K562 (cell line): ENCODE measurements around the gene DIP2C.

Source experiments
- EP300 ChIP-seq: IDR thresholded peaks from 2 replicates; pipeline ENCODE4 v1.6.1; 2012; ENCODE audit warnings: low read length, improper control_type of control experiment
- FOXP1 ChIP-seq: sonication (generic); formaldehyde crosslinking; IDR thresholded peaks from 2 replicates; pipeline ENCODE4 v1.8.0; 2022; ENCODE audit warnings: mild to moderate bottlenecking, missing genetic modification reagents
- ZNF24 ChIP-seq: fragments of 450-650 bp; IDR thresholded peaks from 2 replicates; pipeline ENCODE4 v1.6.1; 2016
- TF ChIP-seq, protein P1 (sequence below): sonication (generic); formaldehyde crosslinking; IDR thresholded peaks from 2 replicates; pipeline ENCODE4 v1.8.1; 2022; ENCODE audit warnings: missing genetic modification reagents
- TF ChIP-seq, protein P2 (sequence below), 3 experiments: IDR thresholded peaks in 2 of 3; conservative IDR thresholded peaks in 1 of 3; 2 replicates each; pipeline ENCODE4 v1.5.1; 2011 to 2012; ENCODE audit warnings: low read length in 3 of 3, mild to moderate bottlenecking in 3 of 3, control low read depth in 2 of 3, improper control_type of control experiment in 1 of 3, inconsistent platforms in 1 of 3, low read depth in 1 of 3, mixed read lengths in 1 of 3, moderate library complexity in 1 of 3; ENCODE audit not compliant: insufficient read depth in 2 of 3
- TF ChIP-seq, protein P3 (sequence below): sonication (generic); formaldehyde crosslinking; IDR thresholded peaks from 2 replicates; pipeline ENCODE4 v1.9.0; 2022; ENCODE audit warnings: mild to moderate bottlenecking, missing genetic modification reagents

DNA sequence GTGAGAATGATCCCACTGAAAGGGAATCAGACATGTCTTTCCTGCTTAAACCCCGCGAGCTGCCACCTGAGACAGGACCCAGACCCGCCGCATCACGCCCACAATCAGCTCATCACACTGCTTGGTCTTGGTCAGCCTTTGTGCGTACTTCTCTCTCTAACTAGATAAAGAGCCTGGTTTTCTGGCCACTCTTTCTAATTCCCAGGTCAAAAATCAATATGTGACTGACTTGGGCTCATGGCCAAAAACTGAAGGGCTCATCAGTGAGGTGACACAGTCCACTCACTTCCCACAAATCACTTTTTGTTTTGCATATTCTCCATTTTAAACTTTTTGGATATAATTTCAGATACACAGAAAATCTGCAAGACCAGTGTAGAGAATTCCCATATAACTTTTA lies 247.3 kb downstream of the DIP2C start:
- TF ChIP-seq ZNF24: no peak
- TF ChIP-seq EP300: no peak
- TF ChIP-seq, protein P1, sequence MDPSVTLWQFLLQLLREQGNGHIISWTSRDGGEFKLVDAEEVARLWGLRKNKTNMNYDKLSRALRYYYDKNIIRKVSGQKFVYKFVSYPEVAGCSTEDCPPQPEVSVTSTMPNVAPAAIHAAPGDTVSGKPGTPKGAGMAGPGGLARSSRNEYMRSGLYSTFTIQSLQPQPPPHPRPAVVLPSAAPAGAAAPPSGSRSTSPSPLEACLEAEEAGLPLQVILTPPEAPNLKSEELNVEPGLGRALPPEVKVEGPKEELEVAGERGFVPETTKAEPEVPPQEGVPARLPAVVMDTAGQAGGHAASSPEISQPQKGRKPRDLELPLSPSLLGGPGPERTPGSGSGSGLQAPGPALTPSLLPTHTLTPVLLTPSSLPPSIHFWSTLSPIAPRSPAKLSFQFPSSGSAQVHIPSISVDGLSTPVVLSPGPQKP (CRISPR knock-in tag): no peak
- TF ChIP-seq, protein P2, sequence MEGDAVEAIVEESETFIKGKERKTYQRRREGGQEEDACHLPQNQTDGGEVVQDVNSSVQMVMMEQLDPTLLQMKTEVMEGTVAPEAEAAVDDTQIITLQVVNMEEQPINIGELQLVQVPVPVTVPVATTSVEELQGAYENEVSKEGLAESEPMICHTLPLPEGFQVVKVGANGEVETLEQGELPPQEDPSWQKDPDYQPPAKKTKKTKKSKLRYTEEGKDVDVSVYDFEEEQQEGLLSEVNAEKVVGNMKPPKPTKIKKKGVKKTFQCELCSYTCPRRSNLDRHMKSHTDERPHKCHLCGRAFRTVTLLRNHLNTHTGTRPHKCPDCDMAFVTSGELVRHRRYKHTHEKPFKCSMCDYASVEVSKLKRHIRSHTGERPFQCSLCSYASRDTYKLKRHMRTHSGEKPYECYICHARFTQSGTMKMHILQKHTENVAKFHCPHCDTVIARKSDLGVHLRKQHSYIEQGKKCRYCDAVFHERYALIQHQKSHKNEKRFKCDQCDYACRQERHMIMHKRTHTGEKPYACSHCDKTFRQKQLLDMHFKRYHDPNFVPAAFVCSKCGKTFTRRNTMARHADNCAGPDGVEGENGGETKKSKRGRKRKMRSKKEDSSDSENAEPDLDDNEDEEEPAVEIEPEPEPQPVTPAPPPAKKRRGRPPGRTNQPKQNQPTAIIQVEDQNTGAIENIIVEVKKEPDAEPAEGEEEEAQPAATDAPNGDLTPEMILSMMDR (IDR thresholded peaks at IDR 0.05 in 2 of 3, conservative IDR thresholded peaks at IDR 0.05 in 1 of 3; ENCODE audit: insufficient read depth in 2 of 3, low read depth in 1 of 3, low read length in 3 of 3): no peak
- no peak for TF ChIP-seq FOXP1 (CRISPR knock-in tag)
- TF ChIP-seq, protein P3, sequence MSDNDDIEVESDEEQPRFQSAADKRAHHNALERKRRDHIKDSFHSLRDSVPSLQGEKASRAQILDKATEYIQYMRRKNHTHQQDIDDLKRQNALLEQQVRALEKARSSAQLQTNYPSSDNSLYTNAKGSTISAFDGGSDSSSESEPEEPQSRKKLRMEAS (CRISPR knock-in tag): no peak
